NCI-H1694 treated with DMSO at 0.1 percent for 48 hours (cell line): ENCODE measurements around the gene FBXL7.

ENCODE experiments used
- DNase-seq: peaks from one replicate; lab custom pipeline; 2025; lab: John Stamatoyannopoulos, UW

FBXL7 gene

GRCh38 chr5:15886156-15886555 lies 386.2 kb downstream of the FBXL7 start:
- no peak for DNase-seq

GRCh38 chr5:15887093-15887492 lies 387.1 kb downstream of the FBXL7 start:
- no peak for DNase-seq

GRCh38 chr5:15889001-15889400 lies 389.0 kb downstream of the FBXL7 start:
- DNase-seq = no peak

- DNase-seq = no peak
Observed at GRCh38 chr5:15893866-15894265, 393.9 kb downstream of the FBXL7 start.

- no peak for DNase-seq
Observed at GRCh38 chr5:15897656-15898055, 397.7 kb downstream of the FBXL7 start.

- no peak for DNase-seq
Observed at GRCh38 chr5:15898641-15899040, 398.7 kb downstream of the FBXL7 start.

GRCh38 chr5:15899481-15899880 lies 399.5 kb downstream of the FBXL7 start:
- DNase-seq = no peak

- DNase-seq = no peak
Observed at GRCh38 chr5:15901151-15901550, 401.2 kb downstream of the FBXL7 start.

- no peak for DNase-seq
Observed at GRCh38 chr5:15902066-15902465, 402.1 kb downstream of the FBXL7 start.

- no peak for DNase-seq
Observed at GRCh38 chr5:15904899-15905830, 405.2 kb downstream of the FBXL7 start.

GRCh38 chr5:15914638-15915037 lies 414.7 kb downstream of the FBXL7 start:
- DNase-seq = no peak

- no peak for DNase-seq
Observed at GRCh38 chr5:15926586-15926985, 426.6 kb downstream of the FBXL7 start.

- no peak for DNase-seq
Observed at GRCh38 chr5:15927710-15928380, 427.9 kb downstream of the FBXL7 start.

GRCh38 chr5:15929611-15930263 lies 429.8 kb downstream of the FBXL7 start:
- no peak for DNase-seq

GRCh38 chr5:15932066-15932465 lies 432.1 kb downstream of the FBXL7 start:
- DNase-seq = no peak

GRCh38 chr5:15933259-15934207 lies 433.6 kb downstream of the FBXL7 start:
- DNase-seq = no peak

GRCh38 chr5:15936505-15937245 lies 436.7 kb downstream of the FBXL7 start:
- no peak for DNase-seq

GRCh38 chr5:15937708-15938107 lies 437.7 kb downstream of the FBXL7 start:
- no peak for DNase-seq

GRCh38 chr5:15938186-15938585 lies 438.2 kb downstream of the FBXL7 start:
- no peak for DNase-seq

GRCh38 chr5:15938961-15939360 lies 439.0 kb downstream of the FBXL7 start:
- no peak for DNase-seq

- DNase-seq = no peak
Observed at GRCh38 chr5:15940905-15941304, 440.9 kb downstream of the FBXL7 start.
